AG10803 (cell line): ENCODE measurements around the gene IFFO2.

Experiments
- DNase-seq: peaks from one replicate; pipeline ENCODE4 v3.0.0; 2010; ENCODE audit warnings: low read depth
- H3K4me3 ChIP-seq: 2 replicates; pipeline ENCODE4 v1.5.1; 2011; ENCODE audit warnings: mild to moderate bottlenecking, low read length, control low read depth
- TF ChIP-seq, protein P1 (sequence below): conservative IDR thresholded peaks from 2 replicates; pipeline ENCODE4 v1.5.1; 2011; ENCODE audit warnings: mild to moderate bottlenecking, low read length, control low read depth, inconsistent platforms

Gene IFFO2

GRCh38 chr1:18957532-18958300, 1.2 kb upstream of the IFFO2 start:
- H3K4me3 ChIP-seq: peak overlapping the region; percentile 73; the same call in 1 of the 2 replicates
- no peak for DNase-seq
- TF ChIP-seq, protein P1, sequence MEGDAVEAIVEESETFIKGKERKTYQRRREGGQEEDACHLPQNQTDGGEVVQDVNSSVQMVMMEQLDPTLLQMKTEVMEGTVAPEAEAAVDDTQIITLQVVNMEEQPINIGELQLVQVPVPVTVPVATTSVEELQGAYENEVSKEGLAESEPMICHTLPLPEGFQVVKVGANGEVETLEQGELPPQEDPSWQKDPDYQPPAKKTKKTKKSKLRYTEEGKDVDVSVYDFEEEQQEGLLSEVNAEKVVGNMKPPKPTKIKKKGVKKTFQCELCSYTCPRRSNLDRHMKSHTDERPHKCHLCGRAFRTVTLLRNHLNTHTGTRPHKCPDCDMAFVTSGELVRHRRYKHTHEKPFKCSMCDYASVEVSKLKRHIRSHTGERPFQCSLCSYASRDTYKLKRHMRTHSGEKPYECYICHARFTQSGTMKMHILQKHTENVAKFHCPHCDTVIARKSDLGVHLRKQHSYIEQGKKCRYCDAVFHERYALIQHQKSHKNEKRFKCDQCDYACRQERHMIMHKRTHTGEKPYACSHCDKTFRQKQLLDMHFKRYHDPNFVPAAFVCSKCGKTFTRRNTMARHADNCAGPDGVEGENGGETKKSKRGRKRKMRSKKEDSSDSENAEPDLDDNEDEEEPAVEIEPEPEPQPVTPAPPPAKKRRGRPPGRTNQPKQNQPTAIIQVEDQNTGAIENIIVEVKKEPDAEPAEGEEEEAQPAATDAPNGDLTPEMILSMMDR: no peak

DNA sequence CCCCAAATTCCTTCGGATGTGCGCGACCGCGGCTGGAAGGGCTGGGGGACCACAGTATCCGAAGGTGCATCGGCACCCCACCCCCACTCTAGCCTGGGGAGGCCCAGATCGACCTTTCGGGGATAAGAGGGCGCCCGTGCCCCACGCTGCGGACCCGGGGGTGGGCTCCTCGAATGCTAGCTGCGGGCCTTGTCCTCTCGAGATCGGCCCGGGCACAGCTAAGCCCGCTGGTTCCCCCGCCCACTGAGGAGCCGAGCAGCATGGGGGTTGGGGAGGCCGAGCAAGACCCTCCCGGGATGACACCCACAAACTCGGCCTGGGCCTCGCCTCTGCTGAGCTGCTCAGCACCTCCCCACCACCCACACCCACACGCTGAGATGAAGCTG, 653 bp upstream of the IFFO2 start:
- peak overlapping the region; percentile 73 for H3K4me3 ChIP-seq
- TF ChIP-seq, protein P1: no peak
- DNase-seq: no peak

DNA sequence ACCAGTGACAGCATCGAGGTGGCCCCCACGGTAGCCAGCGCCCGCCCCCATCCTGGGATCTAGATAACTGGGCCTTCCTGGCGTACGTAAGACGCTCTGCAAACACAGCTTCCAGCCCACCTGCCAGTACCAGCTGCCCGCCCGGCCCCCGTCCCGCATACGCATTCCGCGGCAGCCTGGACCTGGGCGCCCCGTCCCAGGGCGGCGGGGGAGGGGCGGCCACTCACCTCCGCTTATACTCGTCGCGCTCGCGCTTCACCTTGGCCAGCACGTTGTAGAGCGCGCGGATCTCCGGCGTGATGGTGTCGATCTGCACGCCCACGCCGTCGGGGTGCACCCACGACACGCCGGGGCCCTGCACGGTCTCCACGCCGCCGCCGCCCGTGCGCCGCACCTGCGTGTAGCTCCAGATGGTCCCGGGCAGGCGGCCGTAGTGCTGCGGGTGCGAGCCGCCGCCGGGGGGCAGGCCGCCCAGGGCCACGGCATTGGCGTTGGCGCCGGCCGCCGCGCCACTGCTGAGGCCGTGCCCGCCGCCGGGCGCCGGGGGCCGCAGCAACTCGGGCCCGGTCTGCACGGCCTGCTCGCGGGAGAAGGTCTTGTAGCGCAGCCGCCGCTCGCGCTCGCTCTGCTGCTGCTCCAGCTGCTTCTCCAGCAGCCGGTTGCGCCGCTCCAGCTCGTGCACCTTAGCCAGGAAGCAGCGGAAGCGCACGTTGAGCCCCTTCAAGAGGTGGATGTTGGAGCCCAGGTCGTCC, 859 bp downstream of the IFFO2 start:
- TF ChIP-seq, protein P1: no peak
- H3K4me3 ChIP-seq: peak overlapping the region; percentile 80
- DNase-seq: no peak

GRCh38 chr1:18955131-18955440, 1.4 kb downstream of the IFFO2 start:
- TF ChIP-seq, protein P1: no peak
- DNase-seq: no peak
- peak overlapping the region; percentile 80 for H3K4me3 ChIP-seq

- H3K4me3 ChIP-seq: peak overlapping the region; percentile 80
- DNase-seq: no peak
- TF ChIP-seq, protein P1: no peak
Observed at GRCh38 chr1:18954270-18955071, 2.0 kb downstream of the IFFO2 start.

- peak overlapping the region; percentile 80 for H3K4me3 ChIP-seq
- TF ChIP-seq, protein P1: no peak
- no peak for DNase-seq
Observed at GRCh38 chr1:18953731-18954231, 2.7 kb downstream of the IFFO2 start.
